ENCODE data around the gene DLGAP4.

GRCh38 chr20:36266189-36266588 lies 40.0 kb upstream of the DLGAP4 start:
- TF ChIP-seq CTCF (IDR thresholded peaks at IDR 0.05) (no peak), POLR2A (IDR thresholded peaks at IDR 0.05) (no peak), EP300 (IDR thresholded peaks at IDR 0.05) (no peak)

Data from ovary (tissue), 3 donors.